ENCODE measurements around the gene CDKAL1.
"Not testable (repeated sequence)": the region's sequence is repeated elsewhere in the genome, so short reads cannot be mapped to it uniquely, and the experiment has no call there.

CDKAL1 gene

GRCh38 chr6:20718705-20719653, 184.7 kb downstream of the CDKAL1 start:
- H3K79me2 ChIP-seq (ENCODE audit: insufficient read depth, low read depth) = no peaks in the 10 kb centered on the region
- H3K27ac ChIP-seq = no peak overlapping the region
- no peak for TF ChIP-seq CTCF (conservative IDR thresholded peaks at IDR 0.05; ENCODE audit: low read depth, low read length)
- H3K36me3 ChIP-seq (ENCODE audit: insufficient read depth) = no peaks in the 10 kb centered on the region
- no peak overlapping the region for H2AFZ ChIP-seq (ENCODE audit: low read depth)
- no peak overlapping the region for H3K9ac ChIP-seq
- H3K4me2 ChIP-seq = no peak overlapping the region
- H3K4me3 ChIP-seq (IDR thresholded peaks at IDR 0.05; ENCODE audit: insufficient read depth, low read depth, low read length) = no peak overlapping the region
- H3K27me3 ChIP-seq (ENCODE audit: insufficient read depth, low read depth) = no peaks in the 10 kb centered on the region
- H4K20me1 ChIP-seq (ENCODE audit: insufficient read depth) = no peaks in the 10 kb centered on the region
- peaks cover 37% of the 10 kb centered on the region for H3K4me1 ChIP-seq (ENCODE audit: low read depth, poor library complexity, severe bottlenecking)

- Histone ChIP-seq H3K79me2 (ENCODE audit: insufficient read depth, low read depth) (no peaks in the 10 kb centered on the region), H2AFZ (ENCODE audit: low read depth) (no peak overlapping the region), H3K4me2 (no peak overlapping the region), H4K20me1 (ENCODE audit: insufficient read depth) (no peaks in the 10 kb centered on the region), H3K27ac (no peak overlapping the region), H3K27me3 (ENCODE audit: insufficient read depth, low read depth) (no peaks in the 10 kb centered on the region), H3K36me3 (ENCODE audit: insufficient read depth) (no peaks in the 10 kb centered on the region), H3K4me3 (IDR thresholded peaks at IDR 0.05; ENCODE audit: insufficient read depth, low read depth, low read length) (no peak overlapping the region), H3K9ac (no peak overlapping the region), H3K4me1 (ENCODE audit: low read depth, poor library complexity, severe bottlenecking) (peaks cover 36% of the 10 kb centered on the region)
- TF ChIP-seq CTCF (conservative IDR thresholded peaks at IDR 0.05; ENCODE audit: low read depth, low read length) = no peak
Measured at GRCh38 chr6:20719980-20720379, 185.7 kb downstream of the CDKAL1 start.

GRCh38 chr6:20721121-20721520, 186.9 kb downstream of the CDKAL1 start:
- H2AFZ ChIP-seq (ENCODE audit: low read depth); H4K20me1 ChIP-seq (ENCODE audit: insufficient read depth); H3K27me3 ChIP-seq (ENCODE audit: insufficient read depth, low read depth); H3K79me2 ChIP-seq (ENCODE audit: insufficient read depth, low read depth); H3K4me2 ChIP-seq; H3K36me3 ChIP-seq (ENCODE audit: insufficient read depth); H3K4me3 ChIP-seq (IDR thresholded peaks at IDR 0.05; ENCODE audit: insufficient read depth, low read depth, low read length); H3K27ac ChIP-seq; H3K9ac ChIP-seq: not testable (repeated sequence)
- peaks cover 31% of the 10 kb centered on the region for H3K4me1 ChIP-seq (ENCODE audit: low read depth, poor library complexity, severe bottlenecking)

GRCh38 chr6:20722455-20722854, 188.2 kb downstream of the CDKAL1 start:
- no peak overlapping the region for H2AFZ ChIP-seq (ENCODE audit: low read depth)
- no peak overlapping the region for H3K4me3 ChIP-seq (IDR thresholded peaks at IDR 0.05; ENCODE audit: insufficient read depth, low read depth, low read length)
- H3K4me1 ChIP-seq (ENCODE audit: low read depth, poor library complexity, severe bottlenecking) = peaks cover 25% of the 10 kb centered on the region

More at GRCh38 chr6:20722455-20722854, 188.2 kb downstream of the CDKAL1 start:
- Histone ChIP-seq H3K27ac (peak overlapping the region; percentile 29; the same call in 1 of the 2 replicates), H4K20me1 (ENCODE audit: insufficient read depth) (no peaks in the 10 kb centered on the region), H3K36me3 (ENCODE audit: insufficient read depth) (no peaks in the 10 kb centered on the region), H3K4me2 (peak overlapping the region; percentile 50), H3K79me2 (ENCODE audit: insufficient read depth, low read depth) (no peaks in the 10 kb centered on the region), H3K9ac (no peak overlapping the region), H3K27me3 (ENCODE audit: insufficient read depth, low read depth) (no peaks in the 10 kb centered on the region)
- TF ChIP-seq CTCF (conservative IDR thresholded peaks at IDR 0.05; ENCODE audit: low read depth, low read length) = no peak
